ENCODE results near the gene PURB.
"Not testable (repeated sequence)": the region's sequence is repeated elsewhere in the genome, so short reads cannot be mapped to it uniquely, and the experiment has no call there.

Gene PURB

DNA sequence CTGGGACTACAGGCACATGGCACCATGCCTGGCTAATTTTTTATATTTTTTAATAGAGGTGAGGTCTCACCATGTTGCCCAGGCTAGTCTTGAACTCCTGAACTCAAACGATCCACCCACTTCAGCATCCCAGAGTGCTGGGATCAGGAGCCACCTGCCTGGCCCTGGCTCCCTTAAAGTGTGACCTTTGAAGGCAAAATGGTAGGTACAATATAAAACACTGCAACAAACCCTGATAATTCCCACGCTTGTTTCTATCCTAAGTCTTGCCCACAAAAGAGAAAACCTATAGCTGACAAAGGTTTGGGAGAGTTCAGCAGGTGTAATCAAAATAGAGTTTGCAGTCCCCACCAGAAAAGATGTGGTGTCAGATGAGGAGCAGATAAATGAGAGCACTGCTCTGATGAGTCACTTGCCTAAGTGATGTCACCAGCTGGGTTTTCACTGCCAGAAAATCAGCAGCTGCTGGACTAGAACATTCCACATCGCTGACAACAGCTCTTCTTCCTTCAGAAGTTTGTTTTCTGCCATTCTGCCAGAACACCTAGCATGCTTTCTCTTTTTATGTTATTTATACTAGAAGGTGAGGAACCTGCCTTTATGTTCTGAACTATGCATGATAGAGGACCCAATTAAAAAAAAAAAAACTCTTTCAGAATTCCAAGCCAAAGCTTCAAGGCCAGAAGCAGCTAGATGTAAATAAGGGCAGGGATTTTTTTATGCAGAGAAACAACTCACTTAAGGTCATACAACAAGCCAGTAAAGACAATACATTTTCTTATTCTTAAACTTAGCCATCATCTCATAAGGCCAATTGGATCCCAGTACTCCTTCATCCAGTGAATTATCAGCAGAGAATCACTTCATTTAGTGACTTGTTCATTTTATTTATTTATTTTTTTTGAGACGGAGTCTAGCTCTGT is 18.0 kb downstream of the PURB start:
- Histone ChIP-seq H3K27me3 (ENCODE audit: control insufficient read depth, insufficient read depth, low read length) (no peaks in the 10 kb centered on the region), H3K27ac (ENCODE audit: low read depth, low read length) (peak overlapping the region; percentile 56), H3K9ac (ENCODE audit: low read length) (no peak overlapping the region), H3K4me1 (ENCODE audit: control insufficient read depth, insufficient read depth, low read length) (no peaks in the 10 kb centered on the region), H3K4me3 (ENCODE audit: low read length) (no peak overlapping the region), H3K36me3 (ENCODE audit: control insufficient read depth, insufficient read depth, low read length) (no peaks in the 10 kb centered on the region)

DNA sequence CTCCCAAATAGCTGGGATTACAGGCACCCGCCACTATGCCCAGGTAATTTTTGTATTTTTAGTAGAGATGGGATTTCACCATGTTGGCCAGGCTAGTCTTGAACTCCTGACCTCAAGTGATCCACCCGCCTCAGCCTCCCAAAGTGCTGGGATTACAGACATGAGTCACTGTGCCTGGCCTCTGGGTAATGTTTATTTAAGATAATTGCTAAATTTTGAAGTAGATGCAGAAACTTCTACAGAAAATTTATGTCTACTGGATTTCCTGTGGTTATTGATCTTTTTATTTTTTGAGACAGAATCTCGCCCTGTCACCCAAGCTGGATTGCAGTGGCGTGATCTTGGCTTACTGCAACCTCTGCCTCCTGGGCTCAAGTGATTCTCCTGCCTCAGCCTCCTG is 23.4 kb downstream of the PURB start:
- not testable (repeated sequence) for H3K27ac ChIP-seq (ENCODE audit: low read depth, low read length); H3K4me1 ChIP-seq (ENCODE audit: control insufficient read depth, insufficient read depth, low read length); H3K9ac ChIP-seq (ENCODE audit: low read length); H3K4me3 ChIP-seq (ENCODE audit: low read length); H3K27me3 ChIP-seq (ENCODE audit: control insufficient read depth, insufficient read depth, low read length); H3K36me3 ChIP-seq (ENCODE audit: control insufficient read depth, insufficient read depth, low read length)

DNA sequence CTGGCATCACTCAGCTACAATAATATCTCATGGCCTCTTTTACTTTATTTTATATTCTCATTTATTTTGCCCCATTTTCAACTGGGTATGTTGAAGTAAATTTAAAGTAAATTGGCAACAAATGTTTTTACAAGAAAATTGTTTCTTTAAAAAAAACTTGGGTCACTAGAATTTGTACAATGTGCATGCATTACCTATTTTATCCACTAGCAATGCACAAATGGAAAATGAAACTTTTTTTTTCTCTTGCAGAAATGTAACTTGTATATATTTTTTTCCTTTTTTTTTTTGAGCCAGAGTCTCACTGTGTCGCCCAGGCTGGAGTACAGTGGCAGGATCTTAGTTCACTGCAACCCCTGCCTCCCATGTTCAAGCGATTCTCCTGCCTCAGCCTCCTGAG is 27.2 kb downstream of the PURB start:
- no peaks in the 10 kb centered on the region for H3K36me3 ChIP-seq (ENCODE audit: control insufficient read depth, insufficient read depth, low read length)
- H3K4me3 ChIP-seq (ENCODE audit: low read length), result no peak overlapping the region
- H3K27me3 ChIP-seq (ENCODE audit: control insufficient read depth, insufficient read depth, low read length), result no peaks in the 10 kb centered on the region
- no peak overlapping the region for H3K9ac ChIP-seq (ENCODE audit: low read length)
- H3K27ac ChIP-seq (ENCODE audit: low read depth, low read length), result no peak overlapping the region
- H3K4me1 ChIP-seq (ENCODE audit: control insufficient read depth, insufficient read depth, low read length), result no peaks in the 10 kb centered on the region

DNA sequence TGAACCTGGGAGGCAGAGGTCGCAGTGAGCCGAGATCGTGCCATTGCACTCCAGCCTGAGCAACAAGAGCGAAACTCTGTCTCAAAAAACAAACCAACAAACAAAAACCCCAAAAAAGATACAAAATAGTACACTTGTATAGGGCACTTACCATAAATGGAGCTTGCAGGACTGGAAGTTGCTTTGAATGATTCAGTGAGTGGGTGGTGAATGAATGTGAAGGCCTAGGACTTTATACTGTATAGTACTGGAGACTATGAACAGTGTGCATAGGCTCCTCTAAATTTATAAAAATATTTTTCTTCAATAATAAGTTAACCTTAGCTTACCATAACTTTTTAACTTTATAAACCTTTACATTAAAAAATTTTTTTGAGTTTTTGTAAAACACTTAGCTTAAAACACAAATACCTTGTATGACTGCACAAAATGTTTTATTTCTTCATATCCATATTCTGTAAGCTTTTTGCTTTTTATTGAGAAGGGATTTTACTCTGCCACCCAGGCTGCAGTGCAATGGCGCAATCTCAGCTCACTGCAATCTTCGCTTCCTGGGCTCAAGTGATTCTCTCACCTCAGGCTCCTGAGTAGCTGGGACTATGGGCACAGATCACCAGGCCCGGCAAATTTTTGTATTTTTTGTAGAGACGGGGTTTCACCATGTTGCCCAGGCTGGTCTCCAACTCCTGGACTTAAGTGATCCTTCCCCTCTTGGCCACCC is 30.5 kb downstream of the PURB start:
- Histone ChIP-seq H3K27me3 (ENCODE audit: control insufficient read depth, insufficient read depth, low read length) (no peaks in the 10 kb centered on the region), H3K27ac (ENCODE audit: low read depth, low read length) (no peak overlapping the region), H3K4me3 (ENCODE audit: low read length) (no peak overlapping the region), H3K9ac (ENCODE audit: low read length) (no peak overlapping the region), H3K4me1 (ENCODE audit: control insufficient read depth, insufficient read depth, low read length) (no peaks in the 10 kb centered on the region), H3K36me3 (ENCODE audit: control insufficient read depth, insufficient read depth, low read length) (no peaks in the 10 kb centered on the region)

DNA sequence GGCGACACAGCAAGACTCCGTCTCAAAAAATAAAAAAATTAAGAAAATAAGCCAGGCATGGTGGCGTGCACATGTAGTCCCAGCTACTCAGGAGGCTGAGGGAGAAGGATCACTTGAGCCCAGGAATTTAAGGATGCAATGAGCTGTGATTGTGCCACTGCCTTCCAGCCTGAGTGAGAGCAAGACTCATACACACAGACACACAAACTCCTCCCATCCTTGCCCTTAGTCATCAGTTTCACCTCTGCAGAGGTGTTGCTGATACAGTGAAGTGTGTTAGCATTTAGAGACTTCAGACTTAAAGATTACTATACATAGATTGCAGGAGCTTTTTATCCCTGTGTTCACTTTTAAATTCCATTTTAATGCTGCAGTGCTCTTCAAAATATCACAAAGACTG is 31.9 kb downstream of the PURB start:
- Histone ChIP-seq H3K4me1 (ENCODE audit: control insufficient read depth, insufficient read depth, low read length) (peaks cover 5% of the 10 kb centered on the region), H3K27ac (ENCODE audit: low read depth, low read length) (no peak overlapping the region), H3K4me3 (ENCODE audit: low read length) (no peak overlapping the region), H3K36me3 (ENCODE audit: control insufficient read depth, insufficient read depth, low read length) (no peaks in the 10 kb centered on the region), H3K9ac (ENCODE audit: low read length) (no peak overlapping the region), H3K27me3 (ENCODE audit: control insufficient read depth, insufficient read depth, low read length) (no peaks in the 10 kb centered on the region)

DNA sequence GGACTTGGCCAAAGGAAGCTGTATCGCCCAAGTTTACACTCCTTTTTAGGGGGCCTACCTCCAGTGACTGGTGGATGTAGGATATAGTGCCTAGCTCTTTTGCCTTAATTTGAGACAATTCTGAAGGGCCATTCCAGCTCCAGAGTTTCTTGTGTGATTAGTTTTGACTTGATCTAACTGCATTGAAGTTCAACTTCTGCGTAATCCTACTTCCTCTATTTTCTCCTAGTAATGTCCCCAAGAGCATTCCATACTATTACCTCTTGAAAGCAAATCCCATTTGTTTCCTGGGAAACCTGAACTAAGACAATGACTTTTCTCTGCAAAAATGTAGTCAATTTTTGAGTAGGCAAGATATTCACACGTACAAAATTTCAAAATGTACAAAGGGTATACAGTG is 32.7 kb downstream of the PURB start:
- no peaks in the 10 kb centered on the region for H3K27me3 ChIP-seq (ENCODE audit: control insufficient read depth, insufficient read depth, low read length)
- peaks cover 5% of the 10 kb centered on the region for H3K4me1 ChIP-seq (ENCODE audit: control insufficient read depth, insufficient read depth, low read length)
- H3K9ac ChIP-seq (ENCODE audit: low read length), result no peak overlapping the region
- no peaks in the 10 kb centered on the region for H3K36me3 ChIP-seq (ENCODE audit: control insufficient read depth, insufficient read depth, low read length)
- H3K27ac ChIP-seq (ENCODE audit: low read depth, low read length), result no peak overlapping the region
- H3K4me3 ChIP-seq (ENCODE audit: low read length), result no peak overlapping the region

DNA sequence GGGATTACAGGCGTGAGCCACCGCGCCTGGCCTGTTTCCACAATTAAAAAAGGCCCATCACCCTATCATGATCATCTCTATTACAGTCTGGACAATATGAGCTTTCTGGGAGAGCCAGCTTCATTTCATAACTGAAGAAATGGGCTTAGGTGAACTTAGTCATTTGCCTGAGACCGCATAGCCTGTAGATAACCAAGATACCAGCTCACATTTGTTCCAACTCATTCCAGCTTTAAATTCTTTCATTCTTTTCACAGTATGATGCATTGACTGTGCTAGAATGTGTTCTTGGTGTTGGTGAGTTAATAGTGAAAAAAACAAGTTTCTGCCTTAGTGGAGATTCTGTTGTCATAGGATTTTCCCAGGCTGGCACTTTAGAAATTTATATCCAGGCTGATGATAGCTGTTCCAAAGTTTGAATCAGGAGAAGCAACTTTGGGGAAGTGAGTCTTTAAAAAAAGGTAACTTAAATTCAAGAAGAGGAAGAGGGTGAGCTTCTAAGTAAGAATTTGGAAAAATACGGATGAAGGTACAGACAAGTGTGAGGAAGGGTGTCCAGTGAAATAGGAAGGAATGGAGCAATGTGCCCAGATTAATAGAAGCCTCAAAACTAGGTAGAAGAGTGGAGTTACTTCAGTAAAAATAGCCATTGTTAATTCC is 35.3 kb downstream of the PURB start:
- Histone ChIP-seq H3K4me3 (ENCODE audit: low read length) (no peak overlapping the region), H3K4me1 (ENCODE audit: control insufficient read depth, insufficient read depth, low read length) (peaks cover 5% of the 10 kb centered on the region), H3K27me3 (ENCODE audit: control insufficient read depth, insufficient read depth, low read length) (no peaks in the 10 kb centered on the region), H3K9ac (ENCODE audit: low read length) (no peak overlapping the region), H3K27ac (ENCODE audit: low read depth, low read length) (no peak overlapping the region), H3K36me3 (ENCODE audit: control insufficient read depth, insufficient read depth, low read length) (no peaks in the 10 kb centered on the region)

DNA sequence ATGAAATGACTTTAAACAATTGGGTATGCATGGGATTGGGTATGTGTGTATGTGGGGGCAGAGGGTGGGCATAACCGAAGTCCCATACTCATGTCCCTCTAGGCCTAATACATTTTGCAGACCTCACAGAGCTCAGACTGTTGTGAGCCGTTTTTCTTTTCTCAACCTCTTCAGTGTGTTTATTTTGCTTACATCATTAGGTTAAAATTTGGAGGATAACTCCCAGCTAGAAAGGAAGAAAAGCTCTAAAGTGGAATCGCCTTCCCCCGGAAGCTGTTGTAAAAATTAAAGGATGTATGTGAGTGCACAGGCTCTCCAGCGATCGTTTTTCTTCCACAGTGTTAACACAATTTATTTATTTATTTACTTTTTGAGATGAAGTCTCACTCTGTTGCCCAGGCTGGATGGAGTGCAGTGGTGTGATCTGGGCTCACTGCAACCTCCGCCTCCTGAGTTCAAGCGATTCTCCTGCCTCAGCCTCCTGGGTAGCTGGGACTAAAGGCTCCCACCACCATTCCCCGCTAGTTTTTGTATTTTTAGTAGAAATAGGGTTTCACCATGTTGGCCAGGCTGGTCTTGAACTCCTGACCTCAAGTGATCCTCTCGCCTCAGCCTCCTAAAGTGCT is 36.0 kb downstream of the PURB start:
- no peaks in the 10 kb centered on the region for H3K27me3 ChIP-seq (ENCODE audit: control insufficient read depth, insufficient read depth, low read length)
- H3K4me3 ChIP-seq (ENCODE audit: low read length), result peak overlapping the region; percentile 98
- H3K4me1 ChIP-seq (ENCODE audit: control insufficient read depth, insufficient read depth, low read length), result peaks cover 5% of the 10 kb centered on the region
- no peak overlapping the region for H3K27ac ChIP-seq (ENCODE audit: low read depth, low read length)
- H3K36me3 ChIP-seq (ENCODE audit: control insufficient read depth, insufficient read depth, low read length), result no peaks in the 10 kb centered on the region
- H3K9ac ChIP-seq (ENCODE audit: low read length), result no peak overlapping the region

DNA sequence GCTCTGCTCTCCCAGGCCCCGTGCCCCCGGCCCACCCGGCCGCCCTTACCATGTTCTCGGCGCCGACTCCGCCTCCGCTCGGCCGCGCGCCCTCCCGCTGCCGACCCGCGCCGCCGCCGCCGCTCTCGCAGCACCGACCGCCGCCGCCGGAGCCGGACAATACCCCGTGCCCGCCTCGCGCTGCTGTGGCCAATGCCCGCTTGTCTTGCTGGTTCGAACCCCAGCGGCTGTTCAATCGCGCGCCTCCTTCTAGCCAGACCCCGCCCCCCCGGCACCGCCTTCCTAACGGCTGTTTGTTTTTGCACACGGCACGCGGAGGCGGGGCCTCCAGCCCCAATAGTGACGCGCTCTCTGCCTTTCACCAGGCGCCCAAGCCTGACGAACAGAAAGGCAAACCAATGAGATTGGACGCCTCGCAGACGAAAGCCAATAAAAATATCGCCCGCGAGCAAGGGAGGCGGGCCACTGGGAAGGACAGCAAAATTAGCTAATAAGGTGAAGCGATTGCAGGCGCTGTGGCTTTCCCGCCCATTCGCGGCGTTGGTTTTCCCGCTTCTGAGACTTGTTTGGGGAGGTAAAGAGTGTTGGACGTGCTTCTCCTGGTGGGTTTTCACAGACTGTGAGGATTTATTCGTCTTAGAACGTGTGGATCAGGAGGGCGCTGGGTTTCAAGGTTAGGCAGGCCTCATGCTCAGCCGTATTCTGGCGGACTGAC is 37.3 kb downstream of the PURB start, which contains the start of gene H2AZ2:
H2AZ2 (minus strand) TSS at position 168 of the 715 bp plus-strand sequence; CDS start at position 52, 116 bp downstream.
- peak within 1 kb of the TSS; percentile 97 for H3K27ac ChIP-seq (ENCODE audit: low read depth, low read length)
- peaks cover 5% of the 10 kb centered on the region for H3K4me1 ChIP-seq (ENCODE audit: control insufficient read depth, insufficient read depth, low read length)
- peak within 1 kb of the TSS; percentile 98 for H3K4me3 ChIP-seq (ENCODE audit: low read length)
- H3K36me3 ChIP-seq (ENCODE audit: control insufficient read depth, insufficient read depth, low read length), result no peaks in the 10 kb centered on the region
- H3K27me3 ChIP-seq (ENCODE audit: control insufficient read depth, insufficient read depth, low read length), result no peaks in the 10 kb centered on the region
- H3K9ac ChIP-seq (ENCODE audit: low read length), result peak within 1 kb of the TSS; percentile 98

DNA sequence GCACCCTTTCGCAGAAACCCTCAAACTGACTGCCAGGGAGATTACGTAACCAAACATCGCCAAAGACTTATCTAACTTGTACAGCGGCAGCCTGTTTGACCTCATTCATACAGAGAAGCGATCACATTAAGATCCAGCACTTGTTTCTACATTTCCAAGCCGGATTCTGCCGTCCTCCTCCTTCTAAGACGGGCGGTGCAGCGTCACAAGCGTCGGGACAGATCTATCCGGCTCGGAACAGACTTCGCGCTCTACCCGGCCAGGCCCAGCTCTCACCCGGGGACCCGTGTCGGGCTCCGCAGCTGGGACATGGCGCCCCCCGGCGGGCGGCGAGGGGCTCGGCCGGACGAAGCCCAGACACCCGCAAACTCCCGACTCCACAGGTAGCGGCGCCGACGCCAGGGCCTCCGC is 37.8 kb downstream of the PURB start:
- Histone ChIP-seq H3K36me3 (ENCODE audit: control insufficient read depth, insufficient read depth, low read length) (no peaks in the 10 kb centered on the region), H3K4me1 (ENCODE audit: control insufficient read depth, insufficient read depth, low read length) (peaks cover 8% of the 10 kb centered on the region), H3K4me3 (ENCODE audit: low read length) (peak overlapping the region; percentile 71), H3K27ac (ENCODE audit: low read depth, low read length) (peak overlapping the region; percentile 93), H3K27me3 (ENCODE audit: control insufficient read depth, insufficient read depth, low read length) (no peaks in the 10 kb centered on the region), H3K9ac (ENCODE audit: low read length) (peak overlapping the region; percentile 95)

DNA sequence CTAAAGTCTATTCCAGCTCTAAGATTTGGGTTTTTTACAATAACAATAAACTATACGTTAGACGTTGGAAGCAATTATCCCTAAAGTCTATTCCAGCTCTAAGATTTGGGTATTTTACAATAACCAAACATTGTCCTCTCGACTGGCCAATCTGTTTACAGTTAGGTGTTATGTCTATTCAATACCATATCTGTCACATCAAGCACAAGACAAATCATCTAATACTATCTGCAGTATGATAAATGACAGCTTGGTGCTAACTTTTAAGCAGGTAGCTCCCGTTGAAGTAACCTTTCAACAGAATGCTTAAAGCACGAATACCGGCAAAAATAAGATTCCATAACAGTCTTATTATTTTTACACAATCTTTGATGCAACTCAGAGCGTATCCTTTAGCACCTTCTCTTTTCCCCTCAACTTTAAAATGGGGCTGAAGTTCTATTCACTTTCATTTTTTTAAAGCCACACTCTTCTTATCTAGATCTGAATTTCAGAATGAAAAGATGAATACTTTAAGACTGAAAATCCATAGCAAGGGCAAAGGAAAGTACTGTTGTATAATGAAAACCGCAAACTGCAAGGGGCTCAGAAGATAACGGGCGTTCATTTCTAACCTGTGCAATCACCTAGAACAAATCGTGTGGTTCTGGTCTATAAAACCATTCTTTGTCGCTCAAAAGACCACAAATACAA is 38.4 kb downstream of the PURB start:
- Histone ChIP-seq H3K4me1 (ENCODE audit: control insufficient read depth, insufficient read depth, low read length) (peaks cover 10% of the 10 kb centered on the region), H3K27me3 (ENCODE audit: control insufficient read depth, insufficient read depth, low read length) (no peaks in the 10 kb centered on the region), H3K4me3 (ENCODE audit: low read length) (peak overlapping the region; percentile 71), H3K36me3 (ENCODE audit: control insufficient read depth, insufficient read depth, low read length) (no peaks in the 10 kb centered on the region), H3K9ac (ENCODE audit: low read length) (peak overlapping the region; percentile 95), H3K27ac (ENCODE audit: low read depth, low read length) (peak overlapping the region; percentile 93)
